Astrocyte (in vitro differentiated cells and primary cell): Measurements from ENCODE around the gene KCNQ1.

Source experiments
- EZH2 ChIP-seq: IDR thresholded peaks from 2 replicates; pipeline ENCODE4 v1.6.1; 2012; ENCODE audit warnings: mild to moderate bottlenecking, low read length, inconsistent platforms; ENCODE audit not compliant: insufficient read depth
- TF ChIP-seq, protein P1 (sequence below): IDR thresholded peaks from 2 replicates; pipeline ENCODE4 v1.5.1; 2011; ENCODE audit warnings: low read depth, mild to moderate bottlenecking, inconsistent platforms, low read length, moderate library complexity; ENCODE audit not compliant: insufficient read depth

DNA sequence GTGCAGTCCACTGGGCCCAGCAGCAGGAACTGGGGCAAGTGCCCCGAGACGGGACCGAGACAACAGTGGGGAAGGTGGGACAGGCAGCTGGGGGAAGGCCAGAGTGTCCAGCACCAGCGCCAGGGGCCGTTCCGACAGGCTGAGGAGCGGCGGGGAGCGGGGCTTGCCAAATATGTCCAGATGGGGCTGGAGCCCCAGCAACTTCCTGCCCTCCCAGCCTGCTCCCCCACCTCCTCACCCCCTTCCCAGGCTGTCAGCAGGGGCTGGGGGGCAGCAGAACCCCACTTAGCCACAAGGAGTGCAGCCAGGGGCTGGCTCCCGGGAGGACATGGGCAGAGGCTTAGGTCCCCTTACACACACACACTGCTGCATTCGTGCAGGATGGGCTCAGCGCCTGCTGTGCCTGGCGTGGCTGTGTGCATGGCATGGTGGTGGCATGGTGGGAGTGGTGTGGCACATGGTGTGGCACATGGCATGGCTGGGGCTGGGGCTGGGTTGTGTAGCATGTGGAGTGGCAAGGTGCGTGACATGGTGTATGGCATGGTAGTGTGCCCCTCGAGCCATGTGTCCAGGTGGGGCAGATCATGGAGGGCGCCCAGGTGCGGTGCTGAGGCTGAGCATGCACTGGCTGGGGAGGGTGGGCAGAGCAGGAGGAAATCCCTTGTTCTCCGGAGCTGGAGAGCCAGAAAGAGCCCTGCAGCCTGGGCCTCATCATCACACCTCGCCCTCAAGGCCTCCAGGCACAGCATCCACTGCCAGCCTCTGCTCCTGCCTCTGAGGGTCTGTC lies 389.1 kb downstream of the KCNQ1 start:
- TF ChIP-seq, protein P1, sequence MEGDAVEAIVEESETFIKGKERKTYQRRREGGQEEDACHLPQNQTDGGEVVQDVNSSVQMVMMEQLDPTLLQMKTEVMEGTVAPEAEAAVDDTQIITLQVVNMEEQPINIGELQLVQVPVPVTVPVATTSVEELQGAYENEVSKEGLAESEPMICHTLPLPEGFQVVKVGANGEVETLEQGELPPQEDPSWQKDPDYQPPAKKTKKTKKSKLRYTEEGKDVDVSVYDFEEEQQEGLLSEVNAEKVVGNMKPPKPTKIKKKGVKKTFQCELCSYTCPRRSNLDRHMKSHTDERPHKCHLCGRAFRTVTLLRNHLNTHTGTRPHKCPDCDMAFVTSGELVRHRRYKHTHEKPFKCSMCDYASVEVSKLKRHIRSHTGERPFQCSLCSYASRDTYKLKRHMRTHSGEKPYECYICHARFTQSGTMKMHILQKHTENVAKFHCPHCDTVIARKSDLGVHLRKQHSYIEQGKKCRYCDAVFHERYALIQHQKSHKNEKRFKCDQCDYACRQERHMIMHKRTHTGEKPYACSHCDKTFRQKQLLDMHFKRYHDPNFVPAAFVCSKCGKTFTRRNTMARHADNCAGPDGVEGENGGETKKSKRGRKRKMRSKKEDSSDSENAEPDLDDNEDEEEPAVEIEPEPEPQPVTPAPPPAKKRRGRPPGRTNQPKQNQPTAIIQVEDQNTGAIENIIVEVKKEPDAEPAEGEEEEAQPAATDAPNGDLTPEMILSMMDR, result no peak
- TF ChIP-seq EZH2, result no peak
